Suprapubic skin (tissue), 3 donors: Measurements from ENCODE around the gene KDSR.

ENCODE experiments used
- CTCF ChIP-seq, 2 donors: fragments of 200-600 bp in 1 of 2; fragments of 450-650 bp in 1 of 2; sonication (generic) in 1 of 2; IDR thresholded peaks; one replicate each; pipeline ENCODE4 v1.5.1; 2016 to 2019; ENCODE audit warnings: antibody characterized with exemption in 2 of 2, mild to moderate bottlenecking in 1 of 2, moderate library complexity in 1 of 2
- POLR2AphosphoS5 ChIP-seq, 3 donors: sonication (generic); formaldehyde crosslinking; IDR thresholded peaks; one replicate each; pipeline ENCODE4 v1.6.1; 2017; ENCODE audit warnings: antibody characterized with exemption in 3 of 3

GRCh38 chr18:63367053-63367953 lies at the start of gene KDSR:
- peak in 2 of 3 donors; percentile 81 to 87 for TF ChIP-seq POLR2AphosphoS5 (IDR thresholded peaks at IDR 0.05)
- no peak for TF ChIP-seq CTCF (IDR thresholded peaks at IDR 0.05)
